GM11168 (cell line): ENCODE results near the gene KLK2.
"Not testable (repeated sequence)": the region's sequence is repeated elsewhere in the genome, so short reads cannot be mapped to it uniquely, and the experiment has no call there.

ENCODE experiments used
- in situ Hi-C: fragments of 300-500 bp; cut with MboI; formaldehyde crosslinking; loops from one replicate; pipeline ENCODE4 v1.12.0; 2022; ENCODE audit warnings: low sequenced_read_pairs; ENCODE audit not compliant: unreplicated experiment

The KLK2 gene

DNA sequence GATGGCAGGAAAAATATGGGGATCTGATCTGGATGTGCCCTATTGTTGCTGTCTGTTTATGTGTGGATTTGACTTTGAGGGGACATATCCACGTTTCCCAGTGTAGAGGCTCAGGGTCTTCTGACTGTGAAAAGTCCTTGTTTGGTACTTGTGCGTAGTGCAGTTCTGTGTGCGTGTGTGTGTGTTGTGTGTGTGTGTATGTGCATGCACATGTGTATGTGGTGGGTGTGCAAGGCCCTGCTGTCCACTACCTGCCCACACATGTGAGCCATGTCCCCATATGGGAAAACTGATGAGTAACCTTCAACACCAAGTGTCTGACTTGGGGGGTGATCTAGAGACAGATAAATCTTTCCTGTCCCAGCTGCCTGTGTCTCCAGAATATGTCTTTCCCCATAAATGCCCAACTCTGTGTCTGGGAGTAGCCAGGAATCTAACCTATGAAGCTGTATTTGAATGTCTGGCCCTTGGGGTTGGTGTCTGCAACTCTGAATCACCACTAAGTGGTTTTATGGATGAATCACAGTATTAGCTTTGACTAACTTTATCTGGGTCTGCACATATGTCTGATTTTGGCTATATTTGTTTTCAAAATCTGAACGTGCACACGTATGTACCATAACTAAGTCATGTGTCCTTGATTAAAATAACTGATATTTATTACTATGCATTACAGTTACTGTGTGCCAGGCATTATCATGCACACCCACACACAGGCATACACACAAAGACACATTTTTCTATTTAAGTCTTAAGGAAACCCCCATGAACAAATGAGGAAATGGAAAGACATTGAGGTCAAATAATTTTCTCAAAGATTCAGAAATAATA, 17.4 kb downstream of the KLK2 start:
- in situ Hi-C loops = no loop called here

DNA sequence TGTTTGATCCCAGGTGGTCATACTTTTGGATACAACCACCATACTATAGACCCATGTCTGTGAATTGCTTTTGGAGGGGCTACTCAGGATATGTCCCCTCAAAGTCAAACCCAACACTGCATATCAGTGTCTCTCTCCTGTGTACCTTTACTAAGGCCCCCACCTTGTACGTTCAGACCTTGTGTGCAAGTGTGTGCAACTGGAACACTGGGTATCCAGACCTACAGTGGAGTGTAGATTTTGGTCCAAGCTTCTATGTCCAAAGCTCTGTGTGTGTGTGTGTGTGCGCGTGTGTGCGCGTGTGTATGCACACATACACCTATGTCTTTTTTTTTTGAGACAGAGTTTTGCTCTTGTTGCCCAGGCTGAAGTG, 18.0 kb downstream of the KLK2 start:
- in situ Hi-C loops = no loop called here

DNA sequence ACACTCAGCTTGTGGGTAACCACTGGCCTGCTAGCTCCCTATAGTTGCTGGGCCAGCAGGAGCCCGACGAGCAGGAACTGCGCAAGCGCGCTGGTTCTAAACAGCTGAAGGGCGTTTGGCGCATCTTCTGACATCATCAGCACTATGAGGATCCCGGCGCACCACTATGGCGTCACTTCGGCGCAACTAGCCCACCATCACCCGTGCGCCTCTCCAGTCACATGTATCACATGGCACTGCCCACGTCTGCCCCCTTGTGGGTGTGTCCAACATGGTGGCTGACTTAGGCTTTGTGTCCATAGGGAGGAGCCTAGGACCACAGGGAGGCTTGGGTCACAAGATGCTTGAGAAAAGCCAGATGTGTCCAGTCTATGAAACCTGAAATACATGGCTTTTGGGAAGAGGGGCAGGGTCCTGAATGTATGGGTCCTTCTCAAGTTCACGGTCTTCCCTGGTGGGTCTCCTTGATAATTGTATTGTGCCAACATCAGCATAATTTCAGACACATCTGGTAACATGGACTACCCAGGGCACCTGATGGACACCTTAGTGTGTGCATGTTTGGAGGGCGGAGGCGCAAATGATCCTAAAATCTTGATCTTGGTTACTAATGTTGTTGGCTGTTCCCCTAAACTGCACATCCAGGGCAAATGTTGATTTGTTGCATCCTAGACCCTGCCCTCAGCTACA, 20.0 kb downstream of the KLK2 start:
- in situ Hi-C loops = no loop called here

GRCh38 chr19:50894478-50895356, 21.5 kb downstream of the KLK2 start:
- in situ Hi-C loops = no loop called here

- in situ Hi-C loops = not testable (repeated sequence)
Measured at GRCh38 chr19:50896089-50896590, 22.9 kb downstream of the KLK2 start.

- in situ Hi-C loops = no loop called here
Measured at GRCh38 chr19:50896591-50897190, 23.5 kb downstream of the KLK2 start.

GRCh38 chr19:50897191-50897607, 24.0 kb downstream of the KLK2 start:
- in situ Hi-C loops = no loop called here

DNA sequence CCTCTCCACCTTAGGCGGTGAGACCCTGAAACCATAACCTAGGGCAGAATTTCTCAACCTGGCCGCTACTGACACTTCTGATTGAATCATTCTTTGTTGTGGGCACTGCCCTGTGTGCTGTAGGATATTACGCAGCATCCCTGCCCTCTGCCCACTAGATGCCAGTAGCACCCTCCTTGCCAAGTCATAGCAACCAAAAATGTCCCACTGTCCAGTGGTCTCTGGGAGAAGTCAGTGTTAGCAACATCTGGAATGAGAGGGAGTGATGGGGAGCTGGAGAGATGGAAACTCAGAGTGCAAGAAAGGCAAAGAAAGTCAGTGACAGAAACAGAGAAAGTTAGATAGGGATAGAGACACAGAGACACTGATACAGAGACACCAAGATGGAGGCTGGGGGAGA, 24.4 kb downstream of the KLK2 start:
- in situ Hi-C loops = no loop called here

GRCh38 chr19:50898018-50898417, 24.8 kb downstream of the KLK2 start:
- in situ Hi-C loops = no loop called here

- in situ Hi-C loops = no loop called here
Measured at GRCh38 chr19:50899569-50899968, 26.3 kb downstream of the KLK2 start.

GRCh38 chr19:50902640-50903039, 29.4 kb downstream of the KLK2 start:
- in situ Hi-C loops = no loop called here

GRCh38 chr19:50906217-50906616, 33.0 kb downstream of the KLK2 start:
- in situ Hi-C loops = no loop called here

DNA sequence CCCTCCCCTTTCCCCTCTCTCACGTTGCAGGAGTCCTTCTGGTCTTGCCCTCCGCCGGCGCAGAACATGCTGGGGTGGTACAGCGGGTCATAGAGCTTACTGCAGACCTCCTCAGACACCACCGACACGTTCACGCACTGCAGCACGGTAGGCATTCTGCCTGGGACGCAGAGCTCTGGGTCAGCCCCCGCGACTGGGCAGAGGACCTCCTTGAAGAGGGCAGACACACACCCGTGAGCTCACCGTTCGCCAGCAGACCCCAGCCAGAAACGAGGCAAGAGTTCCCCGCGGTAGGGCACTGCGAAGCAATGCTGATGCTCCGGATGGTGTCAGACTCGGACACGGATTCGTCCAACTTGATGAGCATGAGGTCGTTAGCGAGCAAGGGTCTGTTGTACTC, 35.1 kb downstream of the KLK2 start:
- in situ Hi-C loops = no loop called here

DNA sequence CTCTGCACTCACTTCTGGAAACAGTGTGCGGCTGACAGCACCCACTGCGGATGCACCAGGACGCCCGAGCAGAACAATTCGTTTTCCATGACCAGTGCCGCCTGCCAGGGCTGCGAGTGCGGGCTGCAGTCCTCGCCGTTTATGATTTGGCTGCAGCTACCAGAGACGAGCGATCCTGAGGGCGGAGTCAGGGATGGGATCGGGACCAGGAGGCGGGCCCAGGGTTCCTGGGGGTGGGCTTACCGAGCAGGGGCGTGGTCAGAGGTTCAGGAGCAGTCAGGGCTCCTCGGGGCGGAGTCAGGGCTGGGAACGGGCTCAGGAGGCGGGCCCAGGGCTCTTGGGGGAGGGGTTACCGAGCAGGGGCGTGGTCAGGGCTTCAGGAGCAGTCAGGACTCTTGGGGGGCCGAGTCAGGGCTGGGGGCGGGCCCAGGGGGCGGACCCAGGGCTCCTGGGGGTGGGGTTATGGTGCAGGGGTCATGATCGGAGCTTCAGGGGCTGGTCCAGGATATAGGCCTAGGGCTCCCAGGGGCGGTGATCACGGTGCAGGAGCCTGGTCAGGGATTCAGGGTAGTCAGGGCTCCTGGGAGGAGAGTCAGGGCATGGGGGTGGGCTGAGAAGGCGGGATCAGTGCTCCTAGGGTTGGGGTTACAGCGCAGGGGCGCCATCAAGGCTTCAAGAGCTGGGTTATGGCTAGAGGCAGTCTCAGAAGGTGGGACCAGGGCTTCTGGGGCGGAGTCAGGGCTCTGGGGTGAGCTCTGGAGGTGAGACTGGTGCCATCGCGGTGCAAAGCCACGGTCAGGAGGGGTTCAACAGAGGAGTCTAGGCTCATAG, 36.2 kb downstream of the KLK2 start:
- in situ Hi-C loops = no loop called here

DNA sequence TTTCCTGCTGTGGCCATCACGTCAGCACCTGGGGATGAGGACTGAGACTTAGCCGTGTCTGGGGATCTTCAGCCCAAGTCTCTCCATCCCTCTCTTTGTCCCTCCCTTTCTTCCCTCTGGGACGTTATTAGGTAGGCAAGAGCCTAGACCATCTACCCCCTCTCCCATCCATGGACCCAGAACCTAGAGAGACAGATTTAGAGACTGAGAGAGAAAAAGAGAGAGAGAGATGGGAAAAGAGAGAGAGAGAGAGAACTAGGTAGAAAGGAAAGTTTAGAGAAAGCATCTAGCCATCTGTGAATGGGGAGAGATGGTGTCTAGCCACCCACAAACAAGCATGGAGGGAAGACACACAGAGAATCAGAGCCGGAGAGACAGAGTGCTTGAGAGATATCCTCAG, 37.5 kb downstream of the KLK2 start:
- in situ Hi-C loops = no loop called here

DNA sequence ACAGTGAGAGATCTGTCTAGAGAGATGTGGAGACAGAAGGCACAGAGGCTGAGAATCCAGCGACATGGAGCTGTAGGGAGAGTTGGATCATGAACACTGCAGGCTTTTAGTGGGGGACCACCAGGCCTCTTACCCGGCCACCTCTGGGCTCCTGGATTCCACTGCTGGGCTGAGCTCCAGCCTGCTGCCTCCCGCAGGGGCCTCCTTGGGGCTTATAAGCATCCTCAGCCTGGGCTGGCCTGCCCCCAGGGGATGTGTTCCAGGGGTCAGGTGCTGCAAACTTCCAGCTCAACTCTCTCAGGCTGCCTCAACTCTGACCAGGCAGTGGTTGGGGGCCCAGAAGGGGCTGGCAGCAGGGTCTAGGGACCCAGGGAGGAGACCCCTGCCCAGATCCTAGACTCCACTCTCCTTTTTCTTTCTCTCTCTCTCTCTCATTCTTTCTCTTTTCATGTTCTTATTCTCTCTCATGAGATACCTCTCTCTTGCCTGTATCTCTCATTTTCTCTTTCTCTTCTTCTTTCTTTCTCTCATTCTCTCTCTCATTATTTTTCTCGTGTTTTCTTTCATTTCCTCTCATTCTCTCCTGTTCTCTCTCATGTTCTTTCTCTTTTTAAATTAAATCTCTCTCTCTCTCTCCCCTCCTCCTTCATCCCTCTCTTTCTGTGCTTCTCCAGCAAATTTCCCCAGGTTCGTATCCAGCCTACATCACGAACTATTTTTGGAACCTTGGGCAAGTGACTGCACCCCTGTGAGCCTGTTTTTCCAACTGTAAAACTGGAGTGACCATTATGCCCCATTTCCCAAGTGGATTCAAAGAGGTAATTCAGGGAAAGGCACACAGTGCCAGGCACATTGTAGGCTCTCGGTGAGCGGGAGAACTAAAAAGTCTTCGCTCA, 38.2 kb downstream of the KLK2 start, which contains the start of gene KLK4:
Gene KLK4, minus strand, starts transcription at position 190 of the 896 bp plus-strand sequence. CDS start 657 bp downstream, outside the sequence.
- in situ Hi-C loops = no loop called here

- in situ Hi-C loops = no loop called here
Measured at GRCh38 chr19:50912102-50912599, 38.9 kb downstream of the KLK2 start.
